Kidney tubule cell (primary cell): ENCODE results near the gene ENAH.
A peak's percentile ranks its signal among the peaks of the same experiment; 100 is the strongest.
"Not testable (repeated sequence)": the region's sequence is repeated elsewhere in the genome, so short reads cannot be mapped to it uniquely, and the experiment has no call there.

Experiments
- DNase-seq: peaks from one replicate; pipeline ENCODE4 v3.0.0-alpha.2; 2018; ENCODE audit warnings: low spot score

Gene ENAH

DNA sequence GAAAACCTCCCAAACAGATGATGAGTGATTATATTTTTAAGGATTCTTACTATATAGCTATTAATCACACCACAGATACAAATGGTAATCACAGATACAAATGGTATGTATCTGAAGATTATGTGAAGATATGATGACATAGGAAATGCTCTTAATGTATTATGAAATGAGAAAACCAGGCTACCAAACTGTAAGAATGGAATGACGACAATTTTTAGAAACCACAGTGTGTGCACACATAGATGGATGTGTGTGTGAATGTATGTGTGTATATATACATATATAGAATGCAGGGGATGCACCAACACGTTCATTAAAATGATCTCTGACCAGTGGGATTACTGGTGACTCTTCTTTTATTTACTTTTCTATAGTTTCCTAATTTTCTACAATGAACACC lies 21.5 kb upstream of the ENAH start:
- no peak for DNase-seq

DNA sequence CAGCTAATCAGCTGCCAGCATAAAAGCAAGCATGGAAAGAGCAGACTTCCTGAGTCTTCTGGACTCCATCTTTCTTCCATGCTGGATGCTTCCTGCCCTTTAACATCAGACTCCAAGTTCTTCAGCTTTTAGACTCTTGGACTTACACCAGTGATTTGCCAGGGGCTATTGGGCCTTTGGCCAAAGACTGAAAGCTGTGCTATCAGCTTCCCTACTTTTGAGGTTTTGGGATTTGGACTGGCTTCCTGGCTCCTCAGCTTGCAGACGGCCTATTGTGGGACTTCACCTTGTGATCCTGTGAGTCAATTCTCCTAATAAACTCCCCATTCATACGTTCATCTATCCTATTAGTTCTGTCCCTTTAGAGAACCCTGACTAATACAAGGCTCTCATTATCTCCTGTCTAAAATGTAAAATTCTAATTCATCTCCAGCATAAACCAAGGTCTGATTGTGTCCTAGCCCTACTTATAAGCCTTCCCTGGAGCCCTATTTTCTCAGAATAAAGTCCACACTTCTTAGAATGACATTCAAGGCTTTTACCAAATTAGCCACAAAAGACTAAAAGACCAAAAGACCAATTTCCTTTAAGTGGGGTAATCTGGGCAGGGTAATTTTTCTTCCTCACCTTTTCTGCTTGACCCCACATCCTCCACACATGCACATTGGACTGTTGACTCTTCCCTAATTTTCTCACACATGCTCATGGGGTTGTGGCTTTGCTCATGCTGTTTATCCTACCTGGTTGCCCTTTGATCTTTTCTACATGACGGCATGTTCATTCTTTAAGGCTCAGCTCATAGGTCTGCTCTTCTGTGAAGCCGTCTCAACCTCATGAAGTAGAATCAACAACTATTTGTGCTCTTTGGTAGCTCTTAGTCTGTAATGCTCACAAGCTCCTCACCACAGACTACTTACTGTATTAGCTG lies 18.1 kb upstream of the ENAH start:
- DNase-seq, result peak; percentile 74

DNA sequence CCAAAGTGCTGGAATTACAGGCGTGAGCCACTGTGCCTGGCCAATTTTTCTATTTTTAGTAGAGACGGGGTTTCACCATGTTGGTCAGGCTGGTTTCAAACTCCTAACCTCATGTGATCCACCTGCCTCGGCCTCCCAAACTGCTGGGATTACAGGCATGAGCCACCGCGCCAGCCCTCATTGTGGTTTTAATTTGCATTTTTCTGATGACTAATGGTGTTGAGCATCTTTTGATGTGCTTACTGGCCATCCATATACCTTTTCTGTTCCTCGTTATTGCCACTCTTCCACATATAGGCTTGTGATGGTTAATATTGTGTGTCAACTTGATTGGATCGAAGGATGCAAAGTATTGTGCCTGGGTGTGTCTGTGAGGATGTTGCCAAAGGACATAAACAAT lies 17.4 kb upstream of the ENAH start:
- DNase-seq, result no peak

DNA sequence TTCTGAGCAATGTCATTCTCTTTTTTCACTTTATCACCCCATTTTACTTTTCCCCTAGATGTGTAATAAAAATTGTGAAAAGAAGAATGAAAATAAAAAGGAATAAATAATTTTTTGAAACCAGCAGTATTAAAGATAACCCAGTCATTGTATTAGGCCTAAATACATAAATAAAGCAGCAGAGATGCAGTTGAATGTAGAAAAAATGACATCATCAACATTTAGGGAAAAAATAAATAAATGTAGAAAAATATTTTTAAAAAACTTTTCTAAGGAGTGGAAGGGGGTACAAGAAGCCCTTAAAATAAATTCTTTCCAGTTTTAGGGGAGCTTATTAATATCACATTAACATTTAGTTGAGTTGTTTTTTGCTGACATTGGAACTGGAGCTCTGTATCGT lies 15.3 kb upstream of the ENAH start:
- no peak for DNase-seq

DNA sequence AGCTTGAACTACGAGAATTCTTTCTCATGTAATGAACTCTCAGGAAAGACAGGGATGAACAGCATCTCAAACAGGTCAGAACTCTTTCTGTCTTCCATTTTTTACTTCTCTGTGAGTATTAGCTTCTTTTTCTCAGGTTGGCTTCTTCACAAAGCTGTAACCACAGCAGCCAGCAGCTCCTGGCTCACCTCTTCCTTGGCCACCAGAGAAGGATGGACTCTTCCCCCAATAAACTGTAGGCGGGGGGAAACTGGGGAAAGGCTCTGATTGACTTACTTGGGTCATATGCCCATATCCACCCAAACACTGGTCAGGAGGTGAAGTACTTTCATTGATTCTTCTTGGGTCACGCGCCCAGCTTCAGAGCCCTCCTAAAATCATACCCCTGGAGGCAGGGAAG lies 14.4 kb upstream of the ENAH start:
- no peak for DNase-seq

DNA sequence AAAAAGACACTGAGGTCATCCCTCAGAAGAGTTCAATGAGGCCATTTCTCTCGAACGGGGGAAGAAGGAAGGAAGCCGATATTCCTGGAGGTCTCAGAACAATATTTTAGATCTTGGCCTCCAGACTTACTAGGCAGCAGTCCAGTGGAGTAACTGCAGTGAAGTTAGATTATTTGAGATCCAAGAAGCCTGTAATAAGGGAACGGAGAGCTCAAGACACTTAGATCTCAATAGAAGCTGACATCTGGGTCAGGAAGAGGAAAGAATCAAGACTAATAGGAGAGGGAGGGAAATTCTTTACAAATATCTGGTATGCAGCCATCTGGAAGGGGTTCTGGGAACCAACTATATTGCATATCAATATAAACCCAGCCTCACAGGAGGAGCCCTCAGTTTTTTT lies 13.6 kb upstream of the ENAH start:
- DNase-seq, result no peak

DNA sequence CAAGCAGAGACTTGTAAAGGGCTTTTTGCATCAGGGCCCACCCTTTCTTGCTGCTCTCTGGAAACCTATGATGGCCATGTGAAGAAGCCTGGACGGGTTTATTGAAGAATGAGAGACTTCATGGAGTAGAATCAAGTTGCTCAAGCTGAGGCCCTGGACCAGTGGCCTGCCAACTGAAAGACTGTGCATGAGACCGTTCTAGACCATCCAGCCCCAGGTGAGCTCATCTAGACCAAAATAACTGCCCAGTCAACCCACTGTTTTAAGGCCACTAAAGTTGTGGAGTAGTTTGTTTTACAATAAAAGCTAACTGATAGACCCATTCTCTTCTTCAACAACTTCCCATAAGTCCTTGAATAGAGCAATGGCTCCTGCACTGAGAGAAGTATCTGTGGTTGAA lies 11.8 kb upstream of the ENAH start:
- no peak for DNase-seq

DNA sequence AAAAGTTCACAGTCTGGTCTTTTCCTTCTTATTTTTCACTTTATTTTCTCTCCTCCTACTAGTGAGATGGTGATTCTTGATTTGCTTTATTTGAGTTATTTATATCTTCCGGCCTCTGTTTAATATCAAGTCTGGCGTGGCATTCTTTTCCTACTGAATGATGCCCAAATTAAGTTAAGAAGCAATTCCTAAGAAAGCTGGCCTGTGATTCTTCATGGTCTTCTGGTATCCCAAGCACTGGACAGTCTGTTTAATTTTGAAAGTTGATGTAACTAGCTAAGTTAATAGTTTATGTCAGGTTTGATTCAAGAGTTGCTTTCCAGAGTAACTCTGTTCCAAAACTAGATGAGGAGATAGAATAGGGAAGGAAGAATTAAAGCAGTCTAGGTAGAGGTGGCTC lies 9.2 kb upstream of the ENAH start:
- DNase-seq, result no peak

DNA sequence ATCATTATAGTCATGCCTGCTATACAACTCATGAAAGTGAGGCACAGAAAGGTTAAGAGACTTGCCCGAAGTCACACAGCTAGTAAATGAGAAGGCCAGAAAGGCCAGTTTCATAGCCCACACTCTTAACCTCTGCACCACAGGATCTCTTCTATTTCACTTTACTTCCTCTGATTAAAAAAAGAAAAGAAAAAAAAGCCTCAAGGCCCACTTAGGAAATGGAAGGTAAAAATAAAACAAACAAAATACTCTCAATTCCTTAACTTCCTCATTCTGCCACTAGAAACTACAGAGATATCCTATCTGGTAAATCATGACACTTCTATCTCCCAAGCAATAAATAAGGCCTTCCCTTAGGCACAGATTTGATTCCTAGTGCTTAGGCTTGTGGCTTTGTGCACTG lies 7.6 kb upstream of the ENAH start:
- DNase-seq, result no peak

DNA sequence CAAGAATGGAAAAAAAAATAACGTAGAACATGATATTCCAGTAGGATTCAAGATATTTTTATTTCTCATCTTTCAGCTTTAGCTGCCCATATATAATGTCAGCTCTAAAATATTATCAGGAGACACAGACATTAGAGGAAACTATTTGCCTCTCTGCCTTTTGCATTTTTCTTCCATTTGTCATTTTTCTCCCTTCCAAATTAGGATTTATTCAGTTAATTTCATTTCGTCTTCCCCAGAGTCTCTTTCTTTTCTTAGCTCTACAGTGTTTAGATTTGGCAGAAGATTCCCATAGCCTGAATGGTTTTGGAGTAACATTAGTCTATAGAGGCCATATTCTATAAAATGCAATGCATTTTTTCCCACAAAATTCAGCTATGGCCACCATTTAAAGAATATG lies 5.1 kb upstream of the ENAH start:
- DNase-seq, result no peak

DNA sequence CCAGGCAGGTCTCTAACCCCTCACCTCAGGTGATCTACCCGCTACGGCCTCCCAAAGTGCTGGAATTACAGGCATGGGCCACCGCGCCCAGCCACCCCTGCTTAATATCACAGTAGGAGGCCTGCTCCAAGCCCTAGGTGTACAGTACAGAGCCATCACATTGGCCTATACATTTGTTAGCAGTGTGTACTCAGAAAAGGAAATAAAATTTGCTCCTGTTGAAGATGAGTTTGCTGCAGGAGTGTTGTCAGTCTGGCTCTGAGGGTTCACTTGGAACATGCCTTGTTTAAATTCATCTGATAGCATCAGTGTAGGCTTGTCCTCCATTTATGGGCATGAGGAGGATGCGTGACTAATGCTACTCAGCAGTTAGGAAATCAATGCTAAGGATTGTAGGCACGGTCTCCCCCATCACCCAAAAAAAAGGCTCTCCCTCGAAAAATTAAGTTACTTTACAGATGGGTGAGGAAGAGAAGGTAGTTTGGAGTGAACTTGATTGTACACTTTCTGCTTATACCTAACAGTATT lies 4.6 kb upstream of the ENAH start:
- DNase-seq, result peak; percentile 38

DNA sequence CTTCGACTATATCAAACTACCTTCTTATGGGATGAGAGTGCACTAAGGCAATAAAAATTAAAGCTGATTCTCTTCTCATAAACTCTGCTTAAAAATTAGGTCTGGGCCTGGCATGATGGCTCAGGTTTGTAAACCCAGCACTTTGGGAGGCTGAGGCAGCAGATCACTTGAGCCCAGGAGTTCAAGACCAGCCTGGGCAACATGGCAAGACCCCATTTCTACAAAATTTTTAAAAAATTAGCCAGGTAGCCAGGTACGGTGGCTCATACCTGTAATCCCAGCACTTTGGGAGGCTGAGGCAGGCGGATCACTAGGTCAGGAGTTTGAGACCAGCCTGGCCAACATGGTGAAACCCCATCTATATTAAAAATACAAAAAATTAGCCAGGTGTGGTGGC lies 3.3 kb upstream of the ENAH start:
- DNase-seq, result not testable (repeated sequence)

DNA sequence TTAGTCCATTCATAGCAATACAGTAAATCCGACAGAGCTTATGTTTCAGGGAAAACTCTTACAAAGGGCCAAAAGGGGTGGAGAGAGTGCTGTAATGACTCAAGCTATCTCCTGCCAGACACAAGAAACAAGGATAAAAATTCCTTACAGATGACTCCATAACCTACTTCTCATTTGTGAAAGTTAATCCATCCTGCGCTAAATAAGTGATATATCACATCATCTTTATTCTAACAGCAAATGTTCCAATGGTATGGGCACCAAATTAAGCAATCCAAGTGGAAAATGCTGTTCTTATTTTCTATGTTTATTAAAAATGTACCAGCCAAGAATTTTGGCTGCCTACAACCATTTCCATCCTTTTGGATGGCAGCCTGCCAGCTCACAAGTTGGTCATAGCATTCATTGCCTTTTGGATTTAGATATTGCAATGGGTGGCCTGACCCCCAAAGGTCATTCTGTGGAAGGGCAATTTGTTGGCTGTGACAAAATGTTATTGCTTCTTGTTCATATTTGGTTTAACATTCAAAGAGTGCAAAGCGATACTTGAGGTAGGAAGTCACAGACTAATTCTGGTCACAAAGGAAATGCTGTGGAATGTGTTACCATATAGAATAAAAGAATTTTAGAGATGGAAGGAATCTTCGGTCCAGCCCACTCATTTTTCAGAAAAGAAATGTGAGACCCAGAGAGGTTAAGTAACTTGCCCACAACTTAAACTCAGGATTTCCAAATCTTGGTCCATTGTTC lies 2.8 kb upstream of the ENAH start:
- peak; percentile 94 for DNase-seq

DNA sequence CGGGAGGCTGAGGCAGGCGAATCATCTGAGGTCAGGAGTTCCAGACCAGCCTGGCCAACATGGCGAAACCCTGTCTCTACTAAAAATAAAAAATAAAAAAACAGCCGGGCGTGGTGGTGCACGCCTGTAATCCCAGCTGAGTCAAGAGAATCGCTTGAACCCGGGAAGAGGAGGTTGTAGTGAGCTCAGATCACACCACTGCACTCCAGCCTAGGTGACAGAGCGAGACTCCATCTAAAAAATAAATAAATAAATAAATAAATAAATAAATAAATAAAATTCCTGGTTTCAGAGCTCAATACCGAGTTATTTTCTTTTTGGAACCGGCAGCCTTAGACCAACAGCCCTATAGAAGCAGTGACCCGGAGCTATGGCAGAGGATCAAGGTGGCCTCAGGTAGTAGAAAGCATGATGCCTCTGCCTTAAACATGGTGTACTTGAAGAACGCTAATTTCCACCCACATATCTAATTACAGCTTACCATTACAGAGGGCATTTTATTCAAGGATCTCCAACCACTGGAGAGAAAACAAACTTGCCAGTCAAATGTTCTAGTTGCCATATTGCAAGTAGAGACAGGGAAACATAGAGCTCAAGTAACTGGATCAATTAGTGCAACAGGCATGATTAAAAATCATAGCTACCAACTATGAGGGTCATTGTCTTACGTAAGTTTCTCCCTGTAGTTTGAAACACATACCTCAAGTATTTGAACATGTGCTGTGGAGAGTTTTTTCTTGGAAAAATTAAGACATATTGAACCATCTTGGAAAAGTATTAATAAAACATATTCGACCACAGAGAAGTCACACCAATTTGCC lies 2.0 kb upstream of the ENAH start:
- DNase-seq, result no peak

DNA sequence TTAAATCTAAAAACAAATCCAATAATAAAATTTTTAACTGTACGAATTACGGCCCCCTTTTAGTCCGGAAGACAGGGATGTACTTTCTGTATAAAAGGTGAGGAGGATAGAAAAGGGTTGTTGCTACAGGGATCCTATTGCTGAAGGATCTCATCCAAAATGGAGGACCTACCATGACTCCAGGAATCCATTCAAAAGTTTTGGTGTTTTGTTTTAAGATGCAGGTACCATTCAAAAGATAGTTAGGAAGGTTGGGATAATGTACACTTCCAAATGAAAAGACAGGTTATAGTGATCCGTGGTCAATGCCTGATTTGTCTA lies 1.3 kb upstream of the ENAH start:
- DNase-seq, result no peak

DNA sequence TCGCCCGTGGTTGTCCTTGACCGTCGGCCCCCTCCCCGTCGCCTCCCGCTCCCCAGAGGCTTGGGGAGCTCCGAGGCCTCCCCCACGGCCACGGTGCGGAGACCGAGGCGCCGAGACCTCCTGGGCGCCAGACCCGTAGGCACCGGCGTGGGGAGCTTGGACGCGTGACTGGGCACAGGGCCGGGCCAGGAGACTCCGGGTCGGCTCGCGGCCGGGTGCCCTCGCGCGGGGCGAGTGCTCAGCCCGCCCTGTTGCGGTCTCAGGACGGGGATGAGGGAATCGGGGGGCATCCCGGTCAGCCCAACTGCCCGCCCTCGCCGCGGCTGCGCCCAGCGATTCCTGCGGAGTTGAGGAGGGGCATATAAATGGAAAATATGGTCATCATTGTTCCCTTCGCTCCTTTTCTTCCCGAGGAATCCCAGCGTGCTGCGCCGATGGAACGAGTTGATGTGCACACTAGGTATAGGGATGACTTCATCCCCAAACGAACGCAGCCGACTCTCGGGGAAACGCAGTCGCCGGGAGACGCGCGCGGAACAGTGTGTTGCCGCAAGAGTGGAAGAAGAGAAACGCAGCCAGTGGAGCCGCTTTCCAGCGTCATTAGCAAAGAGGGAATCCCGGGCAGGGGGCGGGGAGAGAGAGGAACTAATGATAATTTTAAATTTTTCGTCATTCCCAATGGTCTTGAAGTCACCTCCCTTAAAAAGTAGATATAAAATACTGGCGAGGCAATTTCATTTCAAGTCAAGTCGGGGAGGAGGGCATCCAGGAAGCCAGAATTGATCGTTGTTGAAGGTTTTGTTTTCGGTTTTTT lies 747 bp upstream of the ENAH start:
- peak; percentile 77 for DNase-seq

DNA sequence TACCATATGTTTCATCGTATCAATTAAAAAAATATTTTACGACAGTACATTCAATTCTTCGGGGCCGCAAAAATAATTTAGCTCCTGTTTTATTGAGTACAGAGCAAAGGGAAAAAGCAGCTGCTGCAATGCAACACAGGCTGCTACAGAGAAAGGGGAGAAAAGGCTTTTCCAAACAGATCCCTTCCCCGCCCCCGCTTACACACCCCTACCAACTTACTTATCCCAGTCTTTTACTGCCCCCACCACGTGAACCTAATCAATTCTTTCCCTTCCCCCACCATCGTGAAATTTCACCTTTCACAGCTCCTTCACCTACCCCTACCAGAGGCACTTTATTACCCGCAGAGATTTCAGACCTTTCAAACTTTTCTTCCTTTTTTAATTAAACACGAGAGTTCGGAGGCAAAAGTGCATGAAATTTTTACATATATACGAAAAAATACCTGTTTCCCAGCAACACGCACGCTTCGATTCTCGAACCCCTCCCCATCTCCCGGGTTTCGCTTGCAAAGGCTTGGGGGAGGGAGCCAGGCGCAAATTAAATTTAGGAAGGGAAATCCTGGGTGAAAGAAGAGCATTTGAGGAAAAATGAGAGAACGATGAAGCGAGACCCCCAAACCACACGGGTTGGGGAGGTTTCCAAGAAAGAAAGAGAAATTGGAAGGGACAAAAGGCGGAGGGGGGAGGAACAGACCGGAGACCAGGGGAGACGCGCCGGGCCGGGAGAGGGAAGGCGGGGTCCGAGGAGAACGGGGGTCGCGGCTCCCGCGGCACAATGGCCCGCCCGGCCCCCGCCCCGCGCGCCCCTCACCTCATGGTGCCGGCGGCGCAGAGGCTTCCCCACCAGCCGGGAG lies 823 bp downstream of the ENAH start:
- DNase-seq, result peak; percentile 30

DNA sequence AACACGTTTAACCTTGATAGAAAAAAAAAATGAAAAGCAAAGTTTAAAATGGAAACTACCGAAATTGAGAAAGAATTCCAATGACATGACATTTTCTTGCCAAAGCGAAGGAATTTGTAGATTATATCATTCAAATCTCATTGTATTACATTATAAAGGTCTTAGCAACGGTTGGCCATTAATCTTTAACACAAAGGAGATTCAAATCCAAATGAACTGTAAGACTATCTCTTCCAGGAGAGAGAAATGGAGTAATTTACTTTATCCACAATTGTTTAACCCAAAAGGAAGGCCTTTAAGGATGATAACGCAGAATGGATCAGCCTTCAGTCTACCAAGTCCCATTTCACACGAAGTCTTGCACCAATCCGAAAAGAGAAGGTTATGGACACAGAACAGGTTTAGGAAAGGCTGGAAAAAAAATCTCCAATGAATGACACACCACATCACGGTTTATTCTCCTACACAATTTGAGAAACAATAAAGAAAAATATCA lies 1.5 kb downstream of the ENAH start:
- peak; percentile 43 for DNase-seq

DNA sequence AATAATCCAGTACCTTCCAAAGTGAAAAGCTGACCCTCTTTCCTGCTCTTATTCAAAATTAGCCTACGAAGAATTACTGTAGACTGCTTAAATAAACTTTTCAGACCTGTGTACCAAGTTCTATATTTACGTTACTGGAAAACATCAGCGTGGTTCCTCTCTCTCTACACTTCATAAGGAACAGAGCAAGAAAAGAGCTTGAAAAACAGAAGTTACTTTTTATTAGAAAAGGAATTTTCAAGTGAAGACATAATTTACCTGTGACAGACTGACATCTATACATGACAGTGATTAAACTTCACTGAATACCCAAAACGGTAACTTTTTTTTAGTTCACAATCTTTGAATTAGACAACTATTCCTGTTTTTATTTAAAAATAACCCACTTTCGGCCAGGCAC lies 2.7 kb downstream of the ENAH start:
- DNase-seq, result no peak

DNA sequence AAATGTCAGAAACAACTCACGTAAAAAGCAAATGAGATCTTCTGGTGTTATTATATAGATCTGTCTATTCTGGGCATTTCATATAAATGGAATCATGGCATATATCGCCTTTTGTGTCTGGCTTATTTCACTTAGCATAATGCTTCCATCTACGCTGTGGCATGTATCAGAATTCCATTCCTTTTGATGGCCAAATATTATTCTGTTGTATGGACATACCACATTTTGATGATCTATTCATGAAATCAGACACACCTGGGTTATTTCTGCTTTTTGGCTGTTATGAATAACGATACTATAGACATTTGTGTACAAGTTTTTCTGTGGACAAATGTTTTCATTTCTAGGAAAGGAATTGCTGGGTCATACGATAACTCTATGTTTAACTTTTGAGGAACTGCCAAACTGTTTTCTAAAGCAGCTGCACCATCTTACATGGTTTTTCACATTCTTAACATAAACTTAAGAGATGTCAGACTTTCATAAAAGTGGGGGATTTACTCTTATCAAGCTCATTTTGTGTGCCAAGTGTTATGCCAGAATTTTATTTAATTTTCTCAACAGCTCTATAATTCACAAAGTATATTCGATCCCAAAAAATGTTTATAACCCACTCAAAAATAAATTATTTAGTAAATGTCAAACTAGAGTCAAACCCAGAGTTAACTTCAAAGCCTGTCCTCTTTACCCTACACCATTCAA lies 7.6 kb downstream of the ENAH start:
- DNase-seq, result no peak
